ENCODE data around the gene DLG2. TPM values are rescaled to one million over a fixed set of nuclear protein-coding genes. Genes with fewer than 3 reads are reported as not detected.

DLG2 gene
- total and polyA plus RNA-seq, 2 of the 8 experiments (the other 6 are each of a cell fraction or from before 2014, with no cell fraction given): 1.7 to 14.3 TPM

- ChIA-PET CTCF (ENCODE audit: partially characterized antibody) (no interaction called here), POLR2A (ENCODE audit: partially characterized antibody) (no interaction called here)
- FAIRE-seq (no peak), DNase-seq (ENCODE audit: low read depth in 1 of 2, low spot score in 2 of 2) (no peak)
- Histone ChIP-seq H3K23me2 (ENCODE audit: low read depth, low read length) (no peaks in the 10 kb centered on the region), H3K4me2 (ENCODE audit: insufficient read depth in 1 of 2, low read depth in 2 of 2, low read length in 2 of 2) (no peak overlapping the region), H3K27ac (ENCODE audit: low read depth, low read length) (no peak overlapping the region), H3K4ac (replicated peaks; ENCODE audit: insufficient read length, low read depth, low read length) (no peak overlapping the region), H3K79me2 (ENCODE audit: control insufficient read depth in 1 of 2, insufficient read depth in 2 of 2, low read length in 2 of 2) (no peaks in the 10 kb centered on the region), H3K14ac (ENCODE audit: insufficient read length) (no peak overlapping the region), H3K4me1 (replicated peaks in 1 of 4; ENCODE audit: control insufficient read depth in 3 of 4, insufficient read depth in 4 of 4, low read length in 3 of 4) (no peaks in the 10 kb centered on the region), H4K5ac (ENCODE audit: insufficient read length, low read depth, low read length) (no peak overlapping the region), H3K27me3 (replicated peaks in 1 of 4; ENCODE audit: control insufficient read depth in 3 of 4, extremely low read depth in 1 of 4, insufficient read depth in 3 of 4, low read length in 3 of 4) (no peaks in the 10 kb centered on the region), H2AFZ (ENCODE audit: low read length) (no peak overlapping the region), H2BK120ac (replicated peaks; ENCODE audit: low read depth, low read length) (no peak overlapping the region), H3K23ac (ENCODE audit: insufficient read length) (no peak overlapping the region), H2BK20ac (ENCODE audit: low read length) (no peak overlapping the region), H2BK15ac (ENCODE audit: low read length) (no peak overlapping the region), H2BK5ac (ENCODE audit: low read depth, low read length) (no peak overlapping the region), H3K36me3 (ENCODE audit: control insufficient read depth in 2 of 4, insufficient read depth in 4 of 4, low read length in 3 of 4) (no peaks in the 10 kb centered on the region), H3K4me3 (ENCODE audit: extremely low read depth in 1 of 4, insufficient read depth in 2 of 4, low read depth in 3 of 4, low read length in 4 of 4) (no peak overlapping the region), H4K20me1 (replicated peaks in 1 of 2; ENCODE audit: control insufficient read depth in 1 of 2, insufficient read depth in 2 of 2, low read length in 2 of 2) (no peaks in the 10 kb centered on the region), H3K18ac (ENCODE audit: extremely low read depth, low read length) (no peak overlapping the region), H4K91ac (replicated peaks; ENCODE audit: insufficient read length, low read length) (no peak overlapping the region), H3K9me3 (ENCODE audit: insufficient read depth in 2 of 2, low read depth in 1 of 2, low read length in 1 of 2) (no peaks in the 10 kb centered on the region), H2BK12ac (ENCODE audit: low read depth, low read length) (no peak overlapping the region), H4K8ac (ENCODE audit: extremely low read depth, insufficient read depth, low read length) (no peak overlapping the region), H3K9ac (replicated peaks in 1 of 4; ENCODE audit: extremely low read depth in 1 of 4, low read depth in 3 of 4, low read length in 3 of 4) (no peak overlapping the region), H2AK5ac (ENCODE audit: low read depth, low read length) (no peak overlapping the region), H3K56ac (replicated peaks; ENCODE audit: insufficient read length, low read depth, low read length) (no peak overlapping the region), H3K79me1 (ENCODE audit: low read depth, low read length) (no peaks in the 10 kb centered on the region)
- no peak for TF ChIP-seq KDM1A (IDR thresholded peaks at IDR 0.05; ENCODE audit: borderline replicate concordance, low read length)
- TF ChIP-seq EP300 (IDR thresholded peaks at IDR 0.05; ENCODE audit: borderline replicate concordance in 1 of 2, low read depth in 2 of 2, low read length in 2 of 2): no peak
- TF ChIP-seq POU5F1 (IDR thresholded peaks at IDR 0.05; ENCODE audit: low read depth, low read length): no peak
- no peak for TF ChIP-seq JUND (IDR thresholded peaks at IDR 0.05; ENCODE audit: low read length)
- no peak for TF ChIP-seq TBP (IDR thresholded peaks at IDR 0.05; ENCODE audit: low read depth, low read length)
- no peak for TF ChIP-seq CREB1 (IDR thresholded peaks at IDR 0.05)
- no peak for TF ChIP-seq RBBP5 (IDR thresholded peaks at IDR 0.05; ENCODE audit: borderline replicate concordance, low read depth, low read length)
- TF ChIP-seq MAFK (IDR thresholded peaks at IDR 0.05; ENCODE audit: low read depth, low read length): no peak
- no peak for TF ChIP-seq POLR2AphosphoS5 (IDR thresholded peaks at IDR 0.05; ENCODE audit: low read depth, low read length)
- no peak for TF ChIP-seq SRF (IDR thresholded peaks at IDR 0.05; ENCODE audit: low read depth, low read length)
- no peak for TF ChIP-seq BACH1 (IDR thresholded peaks at IDR 0.05; ENCODE audit: low read length)
- TF ChIP-seq YY1 (IDR thresholded peaks at IDR 0.05; ENCODE audit: low read depth, low read length): no peak
- no peak for TF ChIP-seq E2F6 (IDR thresholded peaks at IDR 0.05)
- no peak for TF ChIP-seq USF2 (IDR thresholded peaks at IDR 0.05; ENCODE audit: low read length)
- 100% methylated on average over 1 of the region's 1 CpG; no CpG with 5 or more reads in 1 of the 2 experiments for WGBS, 2 experiments (ENCODE audit: extremely low coverage in 1 of 2, insufficient coverage in 1 of 2, insufficient read length in 1 of 2, insufficient replicate concordance in 2 of 2, low coverage in 1 of 2, low lambda C conversion rate in 2 of 2, missing lambda C conversion rate in 1 of 2)
These were observed 1654.6 kb downstream of the DLG2 start for GRCh38 chr11:83972536-83972935.
